EL (cell line): ENCODE measurements around the gene CCDC171.
"Not testable (repeated sequence)": the region's sequence is repeated elsewhere in the genome, so short reads cannot be mapped to it uniquely, and the experiment has no call there.

ENCODE experiments used
- DNase-seq: peaks from one replicate; pipeline ENCODE4 v3.0.0-alpha.2; 2016

The CCDC171 gene

GRCh38 chr9:15570769-15571168, 17.9 kb downstream of the CCDC171 start:
- no peak for DNase-seq

- no peak for DNase-seq
These were observed 19.4 kb downstream of the CCDC171 start for GRCh38 chr9:15572200-15572770.

GRCh38 chr9:15576350-15577050, 23.7 kb downstream of the CCDC171 start:
- no peak for DNase-seq

GRCh38 chr9:15578714-15579113, 25.9 kb downstream of the CCDC171 start:
- DNase-seq: no peak

- no peak for DNase-seq
These were observed 31.5 kb downstream of the CCDC171 start for GRCh38 chr9:15584379-15584778.

- no peak for DNase-seq
These were observed 39.5 kb downstream of the CCDC171 start for GRCh38 chr9:15592317-15592716.

GRCh38 chr9:15592940-15593339, 40.1 kb downstream of the CCDC171 start:
- DNase-seq: not testable (repeated sequence)

GRCh38 chr9:15600666-15601330, 48.0 kb downstream of the CCDC171 start:
- not testable (repeated sequence) for DNase-seq

GRCh38 chr9:15606643-15607472, 54.0 kb downstream of the CCDC171 start:
- DNase-seq: peak; percentile 50

- DNase-seq: no peak
These were observed 60.1 kb downstream of the CCDC171 start for GRCh38 chr9:15612962-15613361.

GRCh38 chr9:15617782-15618181, 64.9 kb downstream of the CCDC171 start:
- no peak for DNase-seq

- DNase-seq: no peak
These were observed 65.9 kb downstream of the CCDC171 start for GRCh38 chr9:15618540-15619331.

- DNase-seq: peak; percentile 8
These were observed 69.6 kb downstream of the CCDC171 start for GRCh38 chr9:15622318-15622971.

- DNase-seq: no peak
These were observed 82.9 kb downstream of the CCDC171 start for GRCh38 chr9:15635752-15636151.

GRCh38 chr9:15640121-15640520, 87.3 kb downstream of the CCDC171 start:
- DNase-seq: no peak

- DNase-seq: no peak
These were observed 88.4 kb downstream of the CCDC171 start for GRCh38 chr9:15641291-15641690.

GRCh38 chr9:15642369-15642962, 89.6 kb downstream of the CCDC171 start:
- peak; percentile 37 for DNase-seq

GRCh38 chr9:15670246-15670645, 117.4 kb downstream of the CCDC171 start:
- no peak for DNase-seq

GRCh38 chr9:15670894-15671293, 118.1 kb downstream of the CCDC171 start:
- DNase-seq: no peak

- DNase-seq: no peak
These were observed 140.9 kb downstream of the CCDC171 start for GRCh38 chr9:15693701-15694100.

GRCh38 chr9:15696979-15697378, 144.1 kb downstream of the CCDC171 start:
- DNase-seq: peak; percentile 34
